ENCODE measurements around the gene COX6B2.
"Not testable (repeated sequence)": the region's sequence is repeated elsewhere in the genome, so short reads cannot be mapped to it uniquely, and the experiment has no call there.

COX6B2 gene

GRCh38 chr19:55339889-55340783 is 14.4 kb downstream of the COX6B2 start:
- Mint-ChIP-seq H3K9me3 (no peaks in the 10 kb centered on the region), H3K4me1 (peaks cover 37% of the 10 kb centered on the region), H3K36me3 (ENCODE audit: insufficient read depth) (peaks cover 35% of the 10 kb centered on the region), H3K27me3 (peaks cover 22% of the 10 kb centered on the region), H3K27ac (ENCODE audit: low read depth) (peak overlapping the region; percentile 99), H3K4me3 (peak overlapping the region; percentile 78)
- DNase-seq (ENCODE audit: low spot score in 2 of 2) (peak in 1 of 2 donors; percentile 35), ATAC-seq (replicated peaks; ENCODE audit: extremely low read depth, poor library complexity, severe bottlenecking) (no peak)

DNA sequence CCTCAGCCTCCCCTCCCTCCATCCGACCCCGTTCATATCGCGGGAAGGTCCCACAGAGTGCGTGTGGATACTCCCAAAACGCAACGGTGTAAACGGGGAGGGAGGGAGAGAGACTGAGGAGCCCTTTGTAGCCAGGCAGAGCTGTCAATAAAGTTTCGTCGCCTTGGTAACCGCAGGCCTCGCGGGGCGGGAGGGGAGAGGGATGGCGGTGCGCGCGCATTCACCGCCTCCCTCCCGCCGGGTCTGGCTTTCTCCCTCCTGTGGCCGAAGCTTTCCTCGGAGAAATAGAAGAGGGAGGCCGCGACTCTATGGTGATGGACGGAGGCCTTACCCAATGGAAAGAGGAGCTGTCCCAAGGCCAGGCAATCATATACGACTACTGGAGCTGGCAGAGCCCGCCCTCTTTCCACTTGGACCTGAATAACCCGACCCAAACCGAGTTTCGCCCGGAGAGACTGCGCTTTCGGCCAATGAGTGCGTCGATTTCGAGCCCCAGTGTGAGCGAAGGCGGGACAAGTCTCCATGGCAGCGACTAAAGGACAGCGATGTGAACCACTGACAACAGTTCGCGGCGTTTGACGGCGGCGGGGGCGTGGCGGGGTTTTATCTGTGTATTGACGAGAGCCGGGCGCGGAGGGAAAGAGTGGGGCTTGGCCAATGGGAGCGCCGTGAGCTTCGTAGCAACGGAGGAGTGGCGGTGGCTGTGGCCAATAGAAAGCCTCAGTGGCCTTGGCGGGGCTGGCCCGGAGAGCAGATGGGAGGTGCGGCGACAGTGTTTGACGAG is 15.2 kb downstream of the COX6B2 start, which contains the start of gene KMT5C:
TSS of gene KMT5C (plus strand) at position 772 of the 784 bp plus-strand sequence. CDS start 2,061 bp downstream, outside the sequence.
- H3K9me3 Mint-ChIP-seq = no peaks in the 10 kb centered on the region
- peak; percentile 77 for ATAC-seq (replicated peaks; ENCODE audit: extremely low read depth, poor library complexity, severe bottlenecking)
- peaks cover 31% of the 10 kb centered on the region for H3K27me3 Mint-ChIP-seq
- H3K36me3 Mint-ChIP-seq (ENCODE audit: insufficient read depth) = peaks cover 33% of the 10 kb centered on the region
- H3K27ac Mint-ChIP-seq (ENCODE audit: low read depth) = peak within 1 kb of the TSS; percentile 99
- H3K4me1 Mint-ChIP-seq = peaks cover 33% of the 10 kb centered on the region
- DNase-seq (ENCODE audit: low spot score in 2 of 2) = peak; percentile 99 to 100
- H3K4me3 Mint-ChIP-seq = peak within 1 kb of the TSS; percentile 78

GRCh38 chr19:55336101-55336500 is 18.4 kb downstream of the COX6B2 start:
- no peak for ATAC-seq (replicated peaks; ENCODE audit: extremely low read depth, poor library complexity, severe bottlenecking)
- Mint-ChIP-seq H3K9me3 (no peaks in the 10 kb centered on the region), H3K27me3 (peaks cover 52% of the 10 kb centered on the region), H3K4me3 (no peak overlapping the region), H3K4me1 (peaks cover 27% of the 10 kb centered on the region), H3K36me3 (ENCODE audit: insufficient read depth) (peaks cover 35% of the 10 kb centered on the region), H3K27ac (ENCODE audit: low read depth) (no peak overlapping the region)
- DNase-seq (ENCODE audit: low spot score in 2 of 2) = no peak

DNA sequence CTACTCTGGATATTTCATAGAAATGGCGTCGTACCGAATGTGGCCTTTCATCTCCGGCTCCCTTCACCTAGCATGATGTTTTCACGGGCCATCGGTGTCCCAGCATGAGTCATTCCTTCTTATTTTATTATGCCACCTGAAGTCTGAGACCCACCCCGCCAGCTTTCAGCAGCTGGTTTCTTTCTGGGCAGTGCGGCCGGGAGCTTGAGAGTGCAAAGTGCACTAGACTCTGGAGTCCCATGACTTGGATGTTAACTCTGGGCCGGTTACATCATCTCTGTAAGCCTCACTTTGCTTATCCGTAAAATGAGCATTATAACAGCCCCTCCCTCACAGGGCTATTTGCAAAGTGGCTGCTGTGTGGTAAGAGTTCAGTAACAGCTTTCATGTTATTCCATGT is 20.6 kb downstream of the COX6B2 start:
- Mint-ChIP-seq H3K27me3 (peaks cover 52% of the 10 kb centered on the region), H3K4me1 (peaks cover 8% of the 10 kb centered on the region), H3K4me3 (no peak overlapping the region), H3K36me3 (ENCODE audit: insufficient read depth) (peaks cover 20% of the 10 kb centered on the region), H3K27ac (ENCODE audit: low read depth) (no peak overlapping the region), H3K9me3 (no peaks in the 10 kb centered on the region)
- DNase-seq (ENCODE audit: low spot score in 2 of 2) (no peak), ATAC-seq (replicated peaks; ENCODE audit: extremely low read depth, poor library complexity, severe bottlenecking) (no peak)

DNA sequence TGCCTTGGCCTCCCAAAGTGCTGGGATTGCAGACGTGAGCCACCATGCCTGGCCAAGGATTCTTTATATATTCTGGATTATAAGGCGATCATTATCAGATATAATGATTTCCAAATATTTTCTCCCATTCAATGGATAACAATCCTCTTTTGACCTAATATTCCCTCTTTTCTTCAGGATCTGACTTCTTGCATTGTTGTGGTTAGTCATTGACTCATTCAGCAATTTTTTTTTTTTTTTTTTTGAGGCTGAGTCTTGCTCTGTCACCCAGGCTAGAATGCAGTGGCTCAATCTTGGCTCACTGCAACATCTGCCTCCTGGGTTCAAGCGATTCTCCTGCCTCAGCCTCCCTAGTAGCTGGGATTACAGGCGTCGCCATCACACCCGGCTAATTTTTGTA is 24.7 kb downstream of the COX6B2 start:
- not testable (repeated sequence) for ATAC-seq (replicated peaks; ENCODE audit: extremely low read depth, poor library complexity, severe bottlenecking); H3K36me3 Mint-ChIP-seq (ENCODE audit: insufficient read depth); DNase-seq (ENCODE audit: low spot score in 2 of 2); H3K4me1 Mint-ChIP-seq; H3K9me3 Mint-ChIP-seq; H3K27ac Mint-ChIP-seq (ENCODE audit: low read depth); H3K4me3 Mint-ChIP-seq
- peaks cover 34% of the 10 kb centered on the region for H3K27me3 Mint-ChIP-seq

GRCh38 chr19:55328774-55329318 is 25.7 kb downstream of the COX6B2 start:
- not testable (repeated sequence) for H3K27ac Mint-ChIP-seq (ENCODE audit: low read depth); H3K9me3 Mint-ChIP-seq; ATAC-seq (replicated peaks; ENCODE audit: extremely low read depth, poor library complexity, severe bottlenecking); H3K4me3 Mint-ChIP-seq; H3K4me1 Mint-ChIP-seq; H3K36me3 Mint-ChIP-seq (ENCODE audit: insufficient read depth); DNase-seq (ENCODE audit: low spot score in 2 of 2)
- peaks cover 25% of the 10 kb centered on the region for H3K27me3 Mint-ChIP-seq

DNA sequence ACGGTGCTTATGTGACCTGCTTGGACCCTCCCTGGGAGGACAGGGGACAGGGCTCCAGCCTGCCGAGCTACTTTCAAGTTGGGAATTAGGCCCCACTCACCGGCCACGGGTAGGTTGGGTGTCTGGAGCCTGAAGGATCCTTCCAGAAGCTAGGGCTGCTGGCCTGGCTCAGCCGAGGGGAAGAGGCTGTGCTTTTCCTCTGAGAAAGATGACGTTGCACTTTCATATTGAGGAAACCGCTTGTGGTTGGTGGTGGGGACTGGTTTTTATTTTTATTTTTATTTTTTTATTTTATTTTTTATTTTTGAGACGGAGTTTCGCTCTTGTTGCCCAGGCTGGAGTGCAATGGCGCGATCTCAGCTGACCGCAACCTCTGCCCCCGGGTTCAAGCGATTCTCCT is 29.3 kb downstream of the COX6B2 start, which contains the start of gene TMEM150B:
TSS of gene TMEM150B (minus strand) at position 170 of the 400 bp plus-strand sequence. CDS start 4,305 bp downstream, outside the sequence.
- no peaks in the 10 kb centered on the region for H3K4me1 Mint-ChIP-seq
- no peak within 1 kb of the TSS for H3K27ac Mint-ChIP-seq (ENCODE audit: low read depth)
- no peak for ATAC-seq (replicated peaks; ENCODE audit: extremely low read depth, poor library complexity, severe bottlenecking)

DNA sequence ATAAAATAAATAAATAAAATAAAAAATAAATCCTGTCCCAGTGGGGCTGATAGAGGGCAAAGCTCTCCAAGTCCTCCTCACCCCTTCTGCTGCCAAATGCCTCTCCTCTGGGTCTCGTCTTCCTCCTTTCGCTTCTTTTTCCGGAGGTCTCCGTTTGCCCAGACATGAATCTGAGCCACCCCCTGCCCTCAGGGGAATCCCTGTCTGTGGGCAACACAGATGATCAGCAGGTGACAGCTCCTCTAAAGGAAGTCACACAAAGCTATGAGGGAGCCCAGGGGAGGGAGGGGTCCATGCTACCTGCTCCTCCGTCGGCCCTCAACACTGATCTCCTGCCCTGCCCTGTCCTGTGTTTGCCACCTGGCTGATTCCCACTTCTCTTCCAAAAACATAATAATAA is 29.9 kb downstream of the COX6B2 start:
- ATAC-seq (replicated peaks; ENCODE audit: extremely low read depth, poor library complexity, severe bottlenecking) (no peak), DNase-seq (ENCODE audit: low spot score in 2 of 2) (no peak)
- no peak overlapping the region for H3K4me3 Mint-ChIP-seq
- no peaks in the 10 kb centered on the region for H3K9me3 Mint-ChIP-seq
- peaks cover 33% of the 10 kb centered on the region for H3K27me3 Mint-ChIP-seq
- no peaks in the 10 kb centered on the region for H3K4me1 Mint-ChIP-seq
- no peak overlapping the region for H3K27ac Mint-ChIP-seq (ENCODE audit: low read depth)
- H3K36me3 Mint-ChIP-seq (ENCODE audit: insufficient read depth) = no peaks in the 10 kb centered on the region

More for the DNA sequence above, 29.3 kb downstream of the COX6B2 start, which contains the start of gene TMEM150B:
- Mint-ChIP-seq H3K27me3 (peaks cover 33% of the 10 kb centered on the region), H3K4me3 (no peak within 1 kb of the TSS), H3K36me3 (ENCODE audit: insufficient read depth) (peaks cover 1% of the 10 kb centered on the region), H3K9me3 (no peaks in the 10 kb centered on the region)
- no peak for DNase-seq (ENCODE audit: low spot score in 2 of 2)

DNA sequence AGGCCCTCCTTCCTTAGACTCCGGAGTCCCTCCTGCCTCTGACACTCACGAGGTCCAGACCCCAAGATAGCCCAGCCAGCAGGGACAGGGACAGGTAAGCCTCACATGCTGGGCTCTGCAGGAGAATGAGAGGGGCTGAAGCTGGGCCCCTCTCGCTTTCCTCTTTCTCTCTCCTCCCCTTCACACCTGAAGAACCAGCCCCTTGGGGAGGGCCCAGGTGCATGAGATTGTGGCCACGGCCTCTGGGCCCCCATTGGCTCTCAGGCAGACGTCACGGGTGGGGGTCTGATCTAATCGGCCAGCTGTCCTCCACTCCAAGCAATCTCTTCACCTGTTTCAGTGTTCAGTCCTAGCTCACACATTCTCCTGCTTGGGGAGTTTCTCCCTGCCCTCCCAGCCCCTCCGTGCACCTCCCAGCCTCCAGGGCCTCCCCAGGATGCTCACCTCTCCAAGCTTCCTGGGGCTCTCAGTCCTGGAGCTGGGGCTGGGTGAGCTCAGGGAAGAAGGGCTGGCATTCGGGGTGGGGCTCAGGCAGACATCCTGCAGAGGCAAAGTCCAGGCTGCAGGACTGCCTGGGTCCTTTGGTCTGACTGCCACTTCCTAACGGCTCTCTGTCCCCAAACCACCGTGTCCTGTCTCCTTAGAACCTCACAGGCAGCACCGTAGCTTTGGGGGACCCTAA is 32.2 kb downstream of the COX6B2 start:
- no peak for DNase-seq (ENCODE audit: low spot score in 2 of 2)
- no peaks in the 10 kb centered on the region for H3K36me3 Mint-ChIP-seq (ENCODE audit: insufficient read depth)
- peak overlapping the region; percentile 22 for H3K27ac Mint-ChIP-seq (ENCODE audit: low read depth)
- no peak overlapping the region for H3K4me3 Mint-ChIP-seq
- H3K27me3 Mint-ChIP-seq = peaks cover 33% of the 10 kb centered on the region
- H3K4me1 Mint-ChIP-seq = no peaks in the 10 kb centered on the region
- no peaks in the 10 kb centered on the region for H3K9me3 Mint-ChIP-seq
- no peak for ATAC-seq (replicated peaks; ENCODE audit: extremely low read depth, poor library complexity, severe bottlenecking)

- Mint-ChIP-seq H3K9me3 (no peaks in the 10 kb centered on the region), H3K27ac (ENCODE audit: low read depth) (peak overlapping the region; percentile 22)
Measured at GRCh38 chr19:55321466-55322137, 32.9 kb downstream of the COX6B2 start.

DNA sequence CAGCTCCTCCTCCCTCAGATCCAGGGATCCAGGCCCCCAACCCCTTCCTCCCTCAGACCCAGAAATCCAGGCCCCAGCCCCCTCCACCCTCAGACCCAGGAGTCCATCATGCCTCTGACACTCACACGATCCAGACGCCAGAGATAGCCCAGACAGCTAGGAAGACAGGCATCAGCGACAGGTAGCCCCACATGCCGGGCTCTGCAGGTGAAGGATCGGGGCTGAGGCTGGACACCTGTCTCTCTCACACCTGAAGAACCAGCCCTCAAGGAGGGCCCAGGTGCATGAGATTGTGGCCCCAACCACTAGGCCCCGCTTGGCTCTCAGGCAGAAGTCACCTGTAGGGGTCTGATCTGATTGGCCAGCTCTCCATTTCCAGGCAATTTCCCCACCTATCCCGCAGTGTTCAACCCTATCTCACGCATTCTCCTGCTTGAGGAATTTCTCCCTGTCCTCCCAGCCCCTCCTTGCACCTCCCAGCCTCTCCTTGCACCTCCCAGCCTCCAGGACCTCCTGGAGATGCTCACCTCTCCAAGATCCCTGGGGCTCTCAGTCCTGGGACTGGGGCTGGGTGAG is 33.6 kb downstream of the COX6B2 start:
- Mint-ChIP-seq H3K36me3 (ENCODE audit: insufficient read depth) (no peaks in the 10 kb centered on the region), H3K4me3 (no peak overlapping the region), H3K27me3 (peaks cover 26% of the 10 kb centered on the region), H3K9me3 (no peaks in the 10 kb centered on the region), H3K27ac (ENCODE audit: low read depth) (no peak overlapping the region), H3K4me1 (no peaks in the 10 kb centered on the region)
- ATAC-seq (replicated peaks; ENCODE audit: extremely low read depth, poor library complexity, severe bottlenecking) = no peak
- DNase-seq (ENCODE audit: low spot score in 2 of 2) = no peak

More at GRCh38 chr19:55321466-55322137, 32.9 kb downstream of the COX6B2 start:
- DNase-seq (ENCODE audit: low spot score in 2 of 2) (no peak), ATAC-seq (replicated peaks; ENCODE audit: extremely low read depth, poor library complexity, severe bottlenecking) (no peak)
- H3K4me1 Mint-ChIP-seq = no peaks in the 10 kb centered on the region
- H3K27me3 Mint-ChIP-seq = peaks cover 33% of the 10 kb centered on the region
- no peaks in the 10 kb centered on the region for H3K36me3 Mint-ChIP-seq (ENCODE audit: insufficient read depth)
- H3K4me3 Mint-ChIP-seq = no peak overlapping the region

Data from central memory CD8-positive, alpha-beta T cell (primary cell).